Measurements from ENCODE around the gene BICD1. TPM values are rescaled to one million over a fixed set of nuclear protein-coding genes. Genes with fewer than 3 reads are reported as not detected.

Gene BICD1
- total and polyA plus RNA-seq, 2 donors from 2014 or later: 3.8 to 36.7 TPM

DNA sequence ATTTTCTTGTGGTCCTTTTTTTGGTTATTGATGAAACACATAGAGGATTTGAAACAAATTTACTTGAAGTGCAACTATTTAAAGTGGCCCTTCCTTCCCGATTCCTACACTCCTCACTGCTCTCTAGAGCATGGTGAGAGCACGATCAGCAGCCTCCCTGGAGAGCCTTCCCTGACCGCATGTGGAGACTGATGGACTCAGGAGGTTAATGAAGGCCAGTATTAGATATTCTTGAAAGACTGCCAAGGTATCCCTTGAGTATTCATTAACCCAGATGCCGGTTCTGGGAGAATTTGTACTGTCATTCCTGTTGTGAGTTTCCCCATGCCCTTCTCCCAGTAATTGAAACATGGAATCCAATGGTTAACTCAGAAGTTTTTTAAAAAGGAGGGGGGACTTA is 189.9 kb downstream of the BICD1 start:
- Histone ChIP-seq H3K9ac (ENCODE audit: low read length in 3 of 3) (no peak overlapping the region), H3K27ac (ENCODE audit: low read depth in 2 of 2, low read length in 2 of 2) (no peak overlapping the region), H3K4me1 (ENCODE audit: control insufficient read depth in 2 of 3, insufficient read depth in 2 of 3, low read depth in 1 of 3, low read length in 3 of 3) (no peaks in the 10 kb centered on the region), H3K36me3 (ENCODE audit: control insufficient read depth in 2 of 3, insufficient read depth in 3 of 3, low read length in 3 of 3) (no peaks in the 10 kb centered on the region), H3K27me3 (ENCODE audit: control insufficient read depth, insufficient read depth, low read length) (no peaks in the 10 kb centered on the region), H3K4me3 (ENCODE audit: low read length in 3 of 3) (no peak overlapping the region), H3K9me3 (ENCODE audit: control insufficient read depth in 2 of 3, insufficient read depth in 1 of 3, low read length in 3 of 3) (no peaks in the 10 kb centered on the region)
- FAIRE-seq (peak; percentile 54), DNase-seq (peak in 3 of 5 donors; percentile 30 to 72 (median 48))
- TF ChIP-seq, protein P1, sequence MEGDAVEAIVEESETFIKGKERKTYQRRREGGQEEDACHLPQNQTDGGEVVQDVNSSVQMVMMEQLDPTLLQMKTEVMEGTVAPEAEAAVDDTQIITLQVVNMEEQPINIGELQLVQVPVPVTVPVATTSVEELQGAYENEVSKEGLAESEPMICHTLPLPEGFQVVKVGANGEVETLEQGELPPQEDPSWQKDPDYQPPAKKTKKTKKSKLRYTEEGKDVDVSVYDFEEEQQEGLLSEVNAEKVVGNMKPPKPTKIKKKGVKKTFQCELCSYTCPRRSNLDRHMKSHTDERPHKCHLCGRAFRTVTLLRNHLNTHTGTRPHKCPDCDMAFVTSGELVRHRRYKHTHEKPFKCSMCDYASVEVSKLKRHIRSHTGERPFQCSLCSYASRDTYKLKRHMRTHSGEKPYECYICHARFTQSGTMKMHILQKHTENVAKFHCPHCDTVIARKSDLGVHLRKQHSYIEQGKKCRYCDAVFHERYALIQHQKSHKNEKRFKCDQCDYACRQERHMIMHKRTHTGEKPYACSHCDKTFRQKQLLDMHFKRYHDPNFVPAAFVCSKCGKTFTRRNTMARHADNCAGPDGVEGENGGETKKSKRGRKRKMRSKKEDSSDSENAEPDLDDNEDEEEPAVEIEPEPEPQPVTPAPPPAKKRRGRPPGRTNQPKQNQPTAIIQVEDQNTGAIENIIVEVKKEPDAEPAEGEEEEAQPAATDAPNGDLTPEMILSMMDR (IDR thresholded peaks at IDR 0.05; ENCODE audit: borderline replicate concordance, extremely low read depth, insufficient read depth): no peak
- intact Hi-C loops (cut with DNase I): no loop called here

DNA sequence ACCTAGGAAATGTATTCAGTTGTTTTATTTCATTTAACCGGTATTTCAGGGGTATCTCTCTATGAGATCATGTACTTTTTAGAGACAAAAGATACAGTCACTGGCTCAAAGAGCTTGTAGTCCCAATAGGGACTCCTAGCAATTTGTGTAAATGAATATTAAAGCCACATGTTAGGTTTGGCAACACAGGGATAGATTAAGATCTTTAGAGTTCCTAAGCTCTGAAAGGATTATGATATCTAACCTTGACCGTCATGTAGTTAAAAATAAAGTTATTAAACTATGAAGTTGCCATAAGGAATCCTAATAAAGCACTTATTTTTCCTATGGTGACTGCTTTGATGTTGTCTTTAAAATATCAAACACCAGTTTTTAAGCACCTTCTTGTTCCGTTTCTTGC is 192.3 kb downstream of the BICD1 start:
- TF ChIP-seq, protein P1 (IDR thresholded peaks at IDR 0.05; ENCODE audit: borderline replicate concordance, extremely low read depth, insufficient read depth): no peak
- Histone ChIP-seq H3K27ac (ENCODE audit: low read depth in 2 of 2, low read length in 2 of 2) (no peak overlapping the region), H3K9me3 (ENCODE audit: control insufficient read depth in 2 of 3, insufficient read depth in 1 of 3, low read length in 3 of 3) (no peaks in the 10 kb centered on the region), H3K27me3 (ENCODE audit: control insufficient read depth, insufficient read depth, low read length) (no peaks in the 10 kb centered on the region), H3K4me3 (ENCODE audit: low read length in 3 of 3) (no peak overlapping the region), H3K9ac (ENCODE audit: low read length in 3 of 3) (no peak overlapping the region), H3K36me3 (ENCODE audit: control insufficient read depth in 2 of 3, insufficient read depth in 3 of 3, low read length in 3 of 3) (no peaks in the 10 kb centered on the region), H3K4me1 (ENCODE audit: control insufficient read depth in 2 of 3, insufficient read depth in 2 of 3, low read depth in 1 of 3, low read length in 3 of 3) (no peaks in the 10 kb centered on the region)
- FAIRE-seq (no peak), DNase-seq (no peak)
- intact Hi-C loops (cut with DNase I): no loop called here

DNA sequence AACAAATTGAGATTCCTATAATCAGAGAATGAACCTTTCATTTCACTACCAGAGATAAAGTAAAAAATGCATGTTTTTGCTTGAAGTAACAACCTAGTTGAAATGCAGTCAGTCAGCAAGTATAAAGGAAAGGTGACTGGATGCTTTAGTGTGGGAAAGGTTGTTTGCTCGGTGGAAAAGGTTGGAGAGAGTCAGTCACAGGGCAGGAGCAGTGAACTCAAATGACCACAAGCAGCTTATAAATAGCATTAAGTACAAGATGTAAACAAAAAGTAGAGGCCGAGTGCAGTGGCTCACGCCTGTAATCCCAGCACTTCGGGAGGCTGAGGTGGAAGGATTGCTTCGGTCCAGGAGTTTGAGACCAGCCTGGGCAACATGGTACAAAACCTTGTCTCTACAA is 194.6 kb downstream of the BICD1 start:
- TF ChIP-seq, protein P1 (IDR thresholded peaks at IDR 0.05; ENCODE audit: borderline replicate concordance, extremely low read depth, insufficient read depth): no peak
- Histone ChIP-seq H3K27ac (ENCODE audit: low read depth in 2 of 2, low read length in 2 of 2) (no peak overlapping the region), H3K9me3 (ENCODE audit: control insufficient read depth in 2 of 3, insufficient read depth in 1 of 3, low read length in 3 of 3) (no peaks in the 10 kb centered on the region), H3K36me3 (ENCODE audit: control insufficient read depth in 2 of 3, insufficient read depth in 3 of 3, low read length in 3 of 3) (no peaks in the 10 kb centered on the region), H3K27me3 (ENCODE audit: control insufficient read depth, insufficient read depth, low read length) (no peaks in the 10 kb centered on the region), H3K9ac (ENCODE audit: low read length in 3 of 3) (no peak overlapping the region), H3K4me1 (ENCODE audit: control insufficient read depth in 2 of 3, insufficient read depth in 2 of 3, low read depth in 1 of 3, low read length in 3 of 3) (no peaks in the 10 kb centered on the region), H3K4me3 (ENCODE audit: low read length in 3 of 3) (no peak overlapping the region)
- intact Hi-C loops (cut with DNase I): no loop called here
- DNase-seq: no peak
- no peak for FAIRE-seq
